Hematopoietic multipotent progenitor cell treated with erythropoietin and hydrocortisone succinate and interleukin-3 and kit ligand, for 6 days (in vitro differentiated cells): Measurements from ENCODE around the gene PIP5K1A.

Experiments
- DNase-seq: peaks from one replicate; pipeline ENCODE4 v3.0.0-alpha.2; 2015

The PIP5K1A gene

GRCh38 chr1:151290709-151291303, 92.5 kb downstream of the PIP5K1A start:
- DNase-seq = no peak

- peak; percentile 27 for DNase-seq
Measured at GRCh38 chr1:151292207-151293030, 94.1 kb downstream of the PIP5K1A start.

- no peak for DNase-seq
Measured at GRCh38 chr1:151293093-151293492, 94.7 kb downstream of the PIP5K1A start.

- DNase-seq = no peak
Measured at GRCh38 chr1:151294742-151295462, 96.5 kb downstream of the PIP5K1A start.
